NCI-H510A treated with DMSO at 0.1 percent for 48 hours (cell line): ENCODE data around the gene KCNQ1.

Source experiments
- DNase-seq: peaks from one replicate; lab custom pipeline; 2025; lab: John Stamatoyannopoulos, UW

Gene KCNQ1

DNA sequence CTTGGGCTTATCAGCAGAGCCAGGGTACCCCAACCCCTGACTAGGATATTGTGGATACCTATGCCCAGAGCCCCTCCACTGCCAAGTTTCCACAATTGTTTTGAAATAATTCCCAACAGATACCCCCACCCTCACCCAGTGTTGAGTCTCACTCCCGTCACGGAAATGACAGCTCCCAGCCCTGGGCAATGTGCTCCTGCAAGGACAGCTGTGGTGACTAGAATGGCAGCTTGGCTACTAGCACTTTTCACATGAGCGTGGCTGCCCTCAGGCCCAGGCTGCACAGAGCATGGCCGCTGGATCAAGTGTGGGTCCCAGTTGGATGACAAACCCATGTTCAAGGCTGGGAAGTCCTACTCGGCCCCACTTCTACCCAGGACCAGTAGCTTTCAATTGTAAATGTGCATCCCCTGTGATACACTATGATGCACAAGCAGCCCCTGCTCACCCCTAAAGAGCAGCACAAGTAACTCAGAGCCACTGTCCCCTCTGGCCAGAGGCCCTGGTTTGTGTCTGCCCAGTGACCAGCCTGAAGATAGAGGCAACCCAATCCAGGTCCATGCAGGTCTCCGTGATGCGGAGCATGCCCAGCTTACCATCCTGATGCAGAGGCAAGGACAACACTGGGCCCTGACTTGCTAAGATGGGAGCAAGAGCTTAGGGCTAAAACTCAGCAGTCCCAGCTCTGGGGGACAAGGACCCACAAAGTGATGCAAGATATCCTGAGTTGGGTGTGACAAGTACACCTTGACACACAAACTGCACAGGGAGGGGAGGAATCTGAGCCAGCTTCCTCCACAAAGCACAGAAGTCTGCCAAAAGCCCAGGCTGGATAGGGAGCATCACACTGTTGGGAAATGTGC, 241.8 kb downstream of the KCNQ1 start:
- no peak for DNase-seq

DNA sequence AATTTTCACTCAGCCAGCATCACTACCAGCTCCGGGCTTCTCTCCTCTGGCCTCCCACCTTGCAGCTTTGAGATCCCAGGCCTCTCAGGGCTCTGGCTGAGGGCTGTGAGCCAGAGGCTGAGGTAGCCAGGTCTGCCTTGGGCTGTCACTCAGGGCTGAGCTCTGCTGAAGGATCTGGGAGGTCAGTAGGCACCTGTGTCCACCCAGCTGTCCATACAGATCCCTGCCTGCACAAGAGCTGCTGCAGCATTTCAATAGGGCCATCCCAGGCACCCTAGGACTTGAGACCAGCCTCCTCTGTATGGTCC, 242.4 kb downstream of the KCNQ1 start:
- DNase-seq: no peak

DNA sequence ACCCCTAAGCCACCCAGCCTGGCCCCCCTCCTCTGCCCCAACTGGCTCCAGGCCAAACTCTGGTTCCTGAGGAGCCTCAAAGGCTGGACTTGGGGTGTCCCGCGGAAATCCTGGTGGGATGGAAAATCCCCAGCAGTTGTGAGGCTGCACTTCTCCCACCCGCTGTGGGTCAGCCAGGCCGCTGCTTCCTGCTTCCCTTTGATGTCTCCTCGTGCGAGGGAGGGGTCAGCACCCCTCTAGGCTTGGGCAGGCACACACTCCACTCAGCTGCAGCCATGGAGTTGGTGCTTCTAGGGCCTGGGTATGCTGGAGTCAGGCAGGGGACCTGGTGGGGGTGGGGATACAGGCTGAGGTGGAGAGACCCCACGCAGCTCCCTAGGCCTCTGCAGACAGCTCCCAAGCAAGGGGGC, 243.0 kb downstream of the KCNQ1 start:
- no peak for DNase-seq

DNA sequence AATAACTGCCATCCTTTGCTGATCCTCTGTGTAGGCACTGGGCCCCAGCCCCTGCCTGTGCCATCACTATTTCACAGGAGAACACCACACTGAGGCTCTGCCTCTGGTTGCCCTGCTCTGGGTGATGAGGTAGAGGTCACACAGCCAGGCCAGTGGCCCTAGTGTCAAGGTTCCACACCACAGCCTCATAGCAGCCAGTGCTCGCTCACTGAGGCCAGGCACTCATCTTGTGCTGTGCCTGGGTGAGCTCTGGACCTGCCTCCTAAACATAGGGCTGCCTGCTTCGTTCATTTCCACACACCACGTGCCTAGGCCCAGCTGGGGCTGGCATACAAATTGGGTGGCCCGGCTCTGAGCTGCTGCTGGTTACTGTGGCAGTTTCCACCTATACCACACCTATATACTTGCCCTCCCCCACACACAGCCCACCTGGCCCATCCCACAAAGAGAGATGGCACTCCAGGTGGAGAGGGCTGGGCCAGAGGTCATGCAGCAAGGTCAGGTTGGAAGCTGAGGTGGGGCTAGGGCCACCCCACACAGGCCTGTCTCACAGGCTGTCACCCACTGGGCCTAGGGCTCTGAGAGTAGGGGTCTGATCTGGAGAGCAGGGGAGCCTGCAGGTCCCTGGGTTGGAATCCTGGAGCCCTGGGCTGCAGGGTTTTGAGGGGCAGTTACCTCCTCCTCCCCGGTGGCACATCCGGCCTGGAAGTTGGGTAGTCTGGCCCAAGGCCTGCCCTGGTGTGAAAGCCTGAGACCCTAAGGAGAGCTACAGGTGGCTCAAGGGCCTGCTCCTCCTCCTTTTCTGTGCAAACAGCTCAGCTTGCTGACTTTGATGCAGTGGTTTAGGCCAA, 243.8 kb downstream of the KCNQ1 start:
- no peak for DNase-seq

DNA sequence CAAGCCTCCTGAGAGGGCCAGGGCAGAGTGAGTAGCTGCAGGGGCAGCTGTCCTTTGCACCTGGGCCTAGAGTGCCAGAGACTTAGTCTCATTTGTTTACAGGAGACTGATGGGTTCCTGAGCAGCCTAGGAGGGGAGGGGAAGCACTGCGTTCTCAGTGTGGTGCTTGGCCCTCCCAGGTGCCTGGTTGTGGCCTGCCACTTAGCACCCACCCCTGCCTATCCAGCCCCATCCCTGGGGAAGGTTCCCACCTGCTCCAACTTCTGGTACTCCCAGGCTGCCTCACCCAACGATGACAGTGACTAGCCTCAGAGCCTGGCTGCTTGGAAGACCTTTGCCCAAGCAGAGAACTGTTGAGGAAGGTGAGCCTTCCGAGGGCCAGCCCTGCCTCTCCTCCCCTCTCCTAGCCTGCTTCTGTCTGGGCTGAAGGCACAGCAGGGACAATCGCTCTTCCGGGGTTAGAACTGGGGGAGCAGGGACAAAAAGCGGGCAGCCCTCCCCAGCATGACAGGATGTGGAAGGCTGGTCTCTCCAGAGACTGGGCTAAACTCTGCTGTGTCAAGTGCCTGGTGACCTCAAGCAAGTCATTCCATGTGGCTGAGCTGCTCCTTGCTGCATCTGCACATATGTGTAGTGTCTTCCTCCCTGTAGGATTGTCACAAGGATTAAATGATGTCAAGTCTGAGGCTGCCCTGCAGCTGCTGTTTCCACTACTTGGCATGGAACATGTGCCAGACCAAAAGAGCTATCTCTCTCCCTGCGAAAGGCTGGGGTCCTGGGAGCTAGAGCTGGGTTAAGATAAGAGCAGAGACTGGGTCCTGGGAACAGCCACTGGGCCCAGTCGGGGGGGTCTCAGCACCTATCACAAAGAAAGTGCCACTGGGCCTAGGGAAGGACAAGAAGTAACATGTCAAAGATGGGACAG, 245.1 kb downstream of the KCNQ1 start:
- no peak for DNase-seq

DNA sequence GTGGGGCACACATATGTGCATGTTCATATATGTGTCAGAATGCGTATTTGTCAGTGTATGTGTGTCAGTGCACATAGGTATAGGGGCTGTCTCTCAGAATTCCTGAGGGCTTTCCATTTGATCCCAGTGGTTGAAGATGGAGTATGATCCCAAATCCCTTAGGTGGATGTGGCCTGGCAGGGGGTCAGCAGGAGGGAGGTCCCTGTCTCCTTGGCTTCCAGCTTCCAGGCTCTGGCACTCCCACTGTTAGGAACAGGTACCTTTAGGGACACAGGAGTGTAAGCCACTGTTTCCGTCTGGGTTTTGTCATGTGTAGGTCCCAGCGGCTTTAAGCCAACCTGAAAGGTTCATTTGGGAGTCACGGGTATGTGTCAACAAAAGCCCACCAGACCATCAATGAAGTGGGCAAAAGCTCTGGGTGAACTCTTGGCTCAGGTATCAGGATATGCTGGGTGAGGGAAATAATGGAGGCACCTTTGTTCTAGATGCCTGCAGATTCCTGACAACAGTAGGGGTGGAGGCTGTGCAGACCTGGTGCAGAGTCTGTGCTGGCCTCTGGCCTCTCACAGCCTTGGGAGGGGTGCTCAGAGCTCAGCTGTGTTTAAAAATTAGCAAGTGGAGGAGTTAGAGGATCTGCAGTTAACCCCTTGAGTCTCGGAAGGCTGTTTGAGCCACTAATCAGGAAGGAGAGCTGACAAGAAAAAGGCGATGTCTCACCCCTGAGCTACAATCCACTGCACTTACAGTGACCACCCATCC, 246.0 kb downstream of the KCNQ1 start:
- DNase-seq: no peak

DNA sequence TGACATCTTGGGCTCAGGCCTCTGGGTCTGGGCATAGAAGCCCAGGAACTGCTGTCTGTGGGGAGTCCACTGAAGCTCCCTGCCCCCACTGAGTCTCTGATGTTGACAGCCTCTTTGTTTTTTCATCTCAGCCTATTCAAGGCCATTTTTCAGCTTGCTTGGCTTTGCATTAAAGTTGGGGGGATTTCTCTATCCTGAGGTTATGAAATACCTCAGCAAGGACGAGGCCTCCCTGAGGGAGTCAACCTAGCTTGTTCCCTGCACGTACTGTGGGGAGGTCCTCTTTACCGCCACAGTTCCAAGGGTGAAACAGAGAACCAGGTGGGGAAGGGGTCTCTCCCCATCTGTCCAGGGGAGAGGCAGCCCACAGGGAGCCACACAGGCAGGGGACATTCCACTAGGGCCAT, 246.6 kb downstream of the KCNQ1 start:
- no peak for DNase-seq

DNA sequence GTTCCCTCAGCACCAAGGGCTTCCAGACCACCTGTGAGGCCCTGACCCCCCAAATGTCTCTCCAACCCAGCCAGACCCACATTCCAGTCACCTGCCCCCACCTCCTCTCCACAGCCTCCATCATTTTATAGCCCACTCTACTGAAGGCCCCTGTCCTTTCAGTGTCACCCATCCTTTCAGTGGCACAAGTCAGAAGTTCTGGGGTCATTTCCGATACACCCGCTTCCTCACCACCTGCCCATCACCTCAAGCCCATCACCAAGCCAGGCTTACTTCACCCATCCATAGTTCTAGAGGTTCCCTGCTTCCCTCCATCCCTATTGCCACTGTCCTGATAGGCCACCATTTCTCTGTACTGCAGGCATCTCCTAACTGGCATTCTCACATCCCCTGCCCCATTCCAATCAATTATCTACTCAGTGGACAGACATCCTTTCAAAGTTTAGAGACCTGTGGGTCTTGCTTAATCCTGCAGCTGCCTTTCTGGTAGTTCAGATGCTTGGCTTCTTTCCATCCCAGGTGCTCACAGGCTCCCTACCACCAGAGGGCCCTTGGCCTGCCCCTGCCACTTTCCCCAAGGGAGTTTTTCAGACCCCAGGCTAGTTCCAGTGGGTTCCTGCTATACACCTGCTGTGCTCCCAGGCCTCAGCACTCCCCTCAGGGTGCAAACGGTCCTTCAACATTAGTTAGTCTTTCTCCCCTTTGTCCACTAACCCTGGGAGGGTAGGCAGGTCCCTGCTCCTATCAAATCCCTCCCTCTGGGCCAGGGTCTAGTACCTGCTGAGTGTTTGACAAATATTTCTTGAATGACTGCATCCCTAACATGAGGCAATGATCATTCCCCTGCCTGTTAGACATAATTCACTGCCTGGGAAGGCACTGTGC, 247.4 kb downstream of the KCNQ1 start:
- DNase-seq: no peak

DNA sequence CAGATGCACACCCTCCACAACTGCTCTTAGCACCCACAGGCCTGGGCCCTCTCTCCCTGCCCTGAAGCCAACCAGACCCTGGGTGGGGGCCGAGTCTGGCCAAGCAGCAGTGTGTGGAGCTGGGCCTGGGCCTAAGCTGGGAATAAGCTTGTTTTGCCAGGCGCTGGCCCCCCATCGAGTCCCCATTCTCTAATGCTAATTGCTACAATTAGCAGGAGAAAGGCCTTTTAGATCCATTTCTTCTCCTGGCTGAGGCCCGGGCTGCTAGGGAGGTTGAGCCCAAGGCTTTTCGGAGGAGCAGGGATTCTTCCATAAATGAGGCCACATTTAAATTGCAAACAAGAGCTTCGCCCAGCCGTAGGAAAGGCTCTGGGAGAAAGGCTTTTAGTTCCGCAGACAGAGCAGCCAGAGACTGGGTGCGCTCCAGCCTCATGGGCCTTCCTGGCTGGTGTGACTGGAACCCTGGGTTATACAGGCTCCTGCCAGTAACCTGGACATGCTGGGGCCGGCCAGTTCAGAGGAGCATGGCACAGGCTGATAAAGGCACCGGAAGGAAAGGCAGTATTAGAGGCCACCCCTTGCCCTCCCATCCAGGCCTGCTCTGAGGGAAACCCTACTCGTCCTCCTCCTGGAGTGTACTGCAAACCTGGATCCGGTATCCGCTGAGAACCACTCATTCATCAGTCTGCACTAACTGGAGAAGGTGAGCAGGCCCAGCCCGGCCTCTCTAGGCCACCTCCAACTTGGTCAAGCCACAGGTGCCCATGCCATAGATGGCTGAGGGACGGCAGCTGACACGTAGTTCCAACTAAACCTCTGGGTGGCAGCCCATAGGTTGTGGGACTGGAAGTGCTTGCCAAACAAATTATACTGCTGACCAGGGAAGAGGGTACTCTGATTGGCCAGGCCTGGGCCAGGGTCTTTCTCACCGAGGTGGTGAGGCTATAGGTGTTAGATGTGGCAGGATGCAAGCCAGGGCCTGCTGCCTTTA, 248.8 kb downstream of the KCNQ1 start:
- no peak for DNase-seq

DNA sequence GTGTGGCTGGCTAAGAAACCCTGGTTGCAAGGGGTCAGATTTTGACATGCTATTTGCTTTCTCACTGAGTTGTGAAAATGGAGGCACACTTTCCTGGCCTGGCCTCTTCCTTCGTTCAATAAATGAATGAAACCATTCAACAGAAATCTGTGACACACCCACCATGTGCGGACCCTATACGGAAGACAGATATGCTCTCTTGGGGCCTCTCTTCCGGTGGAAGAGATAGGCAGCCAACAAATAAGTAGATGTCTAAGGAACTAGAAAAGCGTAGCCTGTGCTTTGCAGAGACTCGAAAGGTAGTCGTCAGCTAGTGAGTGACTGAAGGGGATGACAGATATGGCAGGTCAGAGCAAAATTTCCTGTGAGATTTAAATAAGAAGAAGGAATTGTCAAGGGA, 249.7 kb downstream of the KCNQ1 start:
- no peak for DNase-seq

DNA sequence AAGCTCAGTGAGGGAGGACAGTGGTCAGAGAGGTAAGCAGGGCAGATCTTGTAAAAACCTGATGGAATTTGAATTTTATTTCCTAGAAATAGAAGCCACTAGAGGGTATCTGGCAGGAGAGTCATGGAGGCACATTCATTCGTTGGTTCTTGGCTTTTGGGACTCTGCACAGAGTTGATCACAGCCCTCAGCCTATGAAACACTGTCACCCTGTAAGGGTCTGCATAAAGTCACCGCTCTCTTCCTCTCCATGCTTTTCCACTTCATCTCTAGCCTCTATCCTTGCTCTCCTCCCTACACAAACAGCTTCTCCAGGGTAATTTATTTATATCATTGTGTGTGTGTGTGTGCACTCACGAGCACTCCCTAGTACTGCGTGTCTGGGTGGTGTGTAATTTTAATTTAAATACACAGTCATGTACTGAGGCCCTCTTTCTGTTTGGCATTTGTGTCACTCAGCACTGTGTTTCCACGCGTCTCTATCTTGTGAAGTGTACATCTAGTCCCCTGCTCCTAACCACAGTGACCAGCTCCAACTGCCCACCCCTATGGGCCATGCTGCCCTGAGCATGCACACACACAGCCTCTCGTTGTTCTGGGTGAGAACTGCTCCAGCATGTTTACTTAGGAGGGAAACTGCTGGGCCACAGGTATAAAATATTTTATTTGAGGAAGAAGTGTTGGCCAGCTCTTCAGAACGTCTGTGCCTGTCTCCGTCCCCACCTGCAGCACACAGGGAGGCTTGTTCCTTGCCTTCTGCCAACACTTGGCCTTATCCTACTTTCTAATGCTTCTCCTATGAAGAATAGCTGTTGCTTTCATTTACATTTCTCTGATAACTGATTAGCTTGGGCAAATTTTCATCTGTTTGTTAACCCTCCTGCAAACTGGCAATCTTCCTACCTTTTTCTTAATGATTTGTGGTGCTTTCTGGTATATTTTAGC, 250.5 kb downstream of the KCNQ1 start:
- DNase-seq: no peak

DNA sequence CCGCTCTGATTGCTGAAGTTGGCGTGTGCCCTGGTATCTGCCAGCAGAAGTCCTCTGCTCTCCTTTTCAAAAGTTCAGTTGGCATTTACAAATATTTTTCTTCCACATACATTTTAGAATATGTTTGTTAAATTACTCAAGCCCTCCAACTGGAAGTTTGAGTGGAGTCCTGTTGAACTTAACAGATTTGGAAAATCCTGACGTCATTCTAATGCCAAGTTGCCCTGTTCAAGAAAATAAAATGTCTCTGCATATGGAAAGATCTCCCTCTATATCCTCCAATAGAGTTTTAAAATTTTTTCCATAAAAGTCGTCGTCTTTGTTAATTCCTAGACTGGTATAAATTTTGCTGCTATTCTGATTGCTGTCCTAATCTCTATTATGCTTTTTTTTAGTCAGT, 251.6 kb downstream of the KCNQ1 start:
- no peak for DNase-seq

DNA sequence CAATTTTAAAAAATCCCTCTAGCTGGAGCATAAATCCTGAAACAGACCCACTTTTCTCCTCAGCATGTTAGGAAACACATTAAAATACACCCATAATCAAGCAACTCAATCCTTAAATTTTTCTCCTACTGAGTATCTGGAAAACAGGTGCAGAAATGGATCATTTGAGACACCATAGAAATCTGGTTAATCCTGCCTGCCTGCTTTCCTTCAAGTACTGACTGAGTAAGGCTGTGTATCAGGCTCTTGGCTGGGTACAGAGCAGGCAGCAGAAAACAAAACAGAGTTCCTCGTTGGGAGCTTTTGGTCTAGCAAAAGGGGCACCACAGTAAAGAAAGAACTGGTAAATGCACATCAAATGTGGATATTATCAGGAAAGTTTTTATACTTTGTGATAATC, 253.1 kb downstream of the KCNQ1 start:
- DNase-seq: no peak

DNA sequence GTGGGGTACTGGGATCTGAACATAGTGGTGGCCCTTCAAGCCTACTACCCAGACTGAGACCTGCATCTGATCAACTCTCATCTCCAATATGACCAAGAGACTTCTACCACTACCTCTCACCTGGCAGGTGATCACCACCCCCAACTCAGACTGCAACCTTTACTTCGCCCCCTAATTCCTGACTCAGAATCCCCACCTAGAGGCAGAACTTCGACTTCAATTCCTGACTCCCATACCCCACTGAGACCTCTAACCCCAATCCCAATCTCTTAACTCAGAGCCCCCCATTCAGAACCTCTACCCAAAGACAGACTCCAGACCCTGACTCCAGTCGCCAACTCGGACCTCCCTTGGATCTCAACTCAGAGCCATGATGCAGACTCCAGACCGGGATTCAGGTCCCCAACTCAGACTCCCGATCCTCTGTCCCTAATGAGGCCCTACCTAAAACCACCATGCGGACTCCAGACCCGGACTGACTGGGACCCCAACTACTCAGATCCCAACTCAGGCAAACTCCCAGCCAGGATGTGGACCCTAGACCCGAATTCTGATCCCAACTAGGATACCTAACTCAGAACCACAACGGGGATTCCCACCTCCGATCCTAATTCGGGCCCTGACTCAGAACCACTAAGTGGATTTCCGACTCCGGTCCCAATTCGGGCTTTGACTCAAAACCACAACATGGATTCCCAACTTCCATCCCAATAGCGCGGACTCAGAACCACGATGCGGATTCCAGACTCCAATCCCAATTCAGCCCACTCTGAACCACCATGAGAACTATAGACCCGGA, 253.8 kb downstream of the KCNQ1 start:
- no peak for DNase-seq

DNA sequence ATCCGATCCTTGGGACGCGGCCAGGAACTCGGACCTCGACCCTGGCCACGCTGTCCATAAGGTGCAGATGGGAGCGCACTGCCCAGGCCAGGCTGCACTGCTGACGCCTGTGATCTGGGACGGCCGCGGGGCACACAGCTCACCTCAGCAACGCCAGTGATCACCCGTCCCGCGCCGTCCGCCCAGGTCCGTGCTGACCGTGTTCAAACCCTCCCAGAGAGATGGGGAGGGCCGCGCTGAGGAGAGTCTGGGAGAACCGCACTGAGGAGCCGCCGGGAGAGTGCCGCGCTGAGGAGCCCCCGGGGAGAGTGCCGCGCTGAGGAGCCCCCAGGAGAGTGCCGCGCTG, 254.3 kb downstream of the KCNQ1 start:
- no peak for DNase-seq

DNA sequence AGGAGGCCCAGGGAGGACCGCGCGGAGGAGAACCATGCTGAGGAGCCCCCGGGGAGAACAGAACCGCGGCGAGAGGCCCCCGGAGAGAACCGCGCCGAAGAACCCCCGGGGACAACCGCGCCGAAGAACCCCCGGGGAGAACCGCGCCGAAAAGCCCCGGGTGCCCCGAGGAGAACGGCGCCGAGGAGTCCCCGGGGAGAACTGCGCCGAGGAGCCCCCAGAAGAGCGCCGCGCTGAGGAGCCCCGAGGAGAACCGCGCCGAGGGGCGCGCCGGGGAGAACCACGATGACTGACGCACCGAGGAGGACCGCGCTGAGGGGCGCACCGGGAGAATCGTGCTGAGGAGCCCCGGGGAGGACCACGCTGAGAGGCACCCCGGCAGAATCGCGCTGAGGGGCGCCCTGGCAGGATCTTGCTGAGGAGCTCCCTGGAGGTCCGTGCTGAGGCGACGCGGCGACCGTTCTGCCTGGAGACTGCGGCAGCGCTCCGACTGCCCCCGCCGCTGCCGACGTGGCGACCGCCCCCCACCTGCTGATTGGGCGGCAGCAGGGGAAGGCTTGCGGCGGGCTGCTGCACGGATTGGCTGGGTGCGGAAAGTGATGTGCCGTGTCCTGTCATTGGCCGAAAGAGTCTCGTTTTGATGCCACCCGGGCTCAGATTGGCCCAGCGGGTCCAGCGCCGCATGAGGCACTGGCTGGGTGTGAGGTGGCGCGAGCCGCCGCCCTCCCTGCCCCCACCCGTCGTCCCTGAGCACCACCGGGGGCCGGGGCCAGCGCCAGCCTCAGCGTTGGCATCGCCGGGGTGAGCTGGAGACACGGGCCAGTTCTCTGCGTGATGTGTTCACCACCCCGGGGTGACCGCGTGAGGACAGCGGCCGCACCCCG, 255.0 kb downstream of the KCNQ1 start, which contains the start of gene KCNQ1OT1:
KCNQ1OT1 (minus strand) TSS at position 464 of the 884 bp plus-strand sequence.
- peak; percentile 55 for DNase-seq
